Neural cell (in vitro differentiated cells): Measurements from ENCODE around the gene PDE4A. TPM values are rescaled to one million over a fixed set of nuclear protein-coding genes. Genes with fewer than 3 reads are reported as not detected.

Source experiments
- H2AFZ ChIP-seq: fragments of 200-600, 300-800 bp; sonication (generic), shearing (Covaris generic); 2 replicates; pipeline ENCODE4 v1.6.0; 2014; ENCODE audit warnings: low read depth, mild to moderate bottlenecking, antibody characterized with exemption, low read length, moderate library complexity
- H3F3A ChIP-seq: fragments of 200-600 bp; shearing (Covaris generic); 2 replicates; pipeline ENCODE4 v1.6.1; 2016; ENCODE audit warnings: mild to moderate bottlenecking, moderate library complexity, mixed read lengths, antibody characterized with exemption, low read length; ENCODE audit not compliant: insufficient read depth, poor library complexity, severe bottlenecking
- H3K27ac ChIP-seq: fragments of 200-600, 300-800 bp; sonication (generic), shearing (Covaris generic); 2 replicates; pipeline ENCODE4 v1.5.1; 2014; ENCODE audit warnings: mild to moderate bottlenecking, low read length, moderate library complexity
- H3K27me3 ChIP-seq: fragments of 300-800, 200-600 bp; sonication (generic), shearing (Covaris generic); 2 replicates; pipeline ENCODE4 v1.6.0; 2014; ENCODE audit warnings: mild to moderate bottlenecking, low read depth, low read length, moderate library complexity; ENCODE audit not compliant: insufficient read depth
- H3K36me3 ChIP-seq: fragments of 300-800, 200-600 bp; sonication (generic), shearing (Covaris generic); 2 replicates; pipeline ENCODE4 v1.5.1; 2014; ENCODE audit warnings: mild to moderate bottlenecking, antibody characterized with exemption, low read length, moderate library complexity; ENCODE audit not compliant: insufficient read depth
- H3K4me2 ChIP-seq: fragments of 300-800, 200-600 bp; sonication (generic), shearing (Covaris generic); 2 replicates; pipeline ENCODE4 v1.6.0; 2014; ENCODE audit warnings: mild to moderate bottlenecking, low read length
- H3K4me3 ChIP-seq: fragments of 300-800, 200-600 bp; sonication (generic), shearing (Covaris generic); 2 replicates; pipeline ENCODE4 v1.5.1; 2014; ENCODE audit warnings: mild to moderate bottlenecking, low read length, moderate library complexity
- H3K79me2 ChIP-seq: fragments of 200-600 bp; shearing (Covaris generic); replicated peaks from 2 replicates; pipeline ENCODE4 v1.6.0; 2014; ENCODE audit warnings: mild to moderate bottlenecking, low read length, moderate library complexity; ENCODE audit not compliant: insufficient read depth
- H3K9ac ChIP-seq: fragments of 300-800, 200-600 bp; sonication (generic), shearing (Covaris generic); 2 replicates; pipeline ENCODE4 v1.6.1; 2016; ENCODE audit warnings: mild to moderate bottlenecking, low read length, mixed read lengths
- H3K9me2 ChIP-seq: fragments of 200-600 bp; shearing (Covaris generic); 2 replicates; pipeline ENCODE4 v1.6.1; 2016; ENCODE audit warnings: mild to moderate bottlenecking, low read length, mixed read lengths; ENCODE audit not compliant: insufficient read depth
- H3K9me3 ChIP-seq: fragments of 200-600, 300-800 bp; sonication (generic), shearing (Covaris generic); 2 replicates; pipeline ENCODE4 v1.6.1; 2016; ENCODE audit warnings: mild to moderate bottlenecking, mixed run types, low read length, moderate library complexity, mixed read lengths
- H4K20me1 ChIP-seq: fragments of 200-600 bp; shearing (Covaris generic); 2 replicates; pipeline ENCODE4 v1.6.1; 2016; ENCODE audit warnings: mild to moderate bottlenecking, mixed run types; ENCODE audit not compliant: insufficient read depth
- EP300 ChIP-seq: fragments of 450-650 bp; conservative IDR thresholded peaks from 2 replicates; pipeline ENCODE4 v1.6.1; 2014; ENCODE audit warnings: antibody characterized with exemption, mild to moderate bottlenecking, moderate library complexity; ENCODE audit not compliant: poor library complexity, severe bottlenecking
- EZH2 ChIP-seq: fragments of 200-600, 300-800 bp; shearing (Covaris generic), sonication (generic); IDR thresholded peaks from 2 replicates; pipeline ENCODE4 v1.6.1; 2014; ENCODE audit warnings: antibody characterized with exemption, low read length, borderline replicate concordance, mild to moderate bottlenecking; ENCODE audit not compliant: insufficient read depth, poor library complexity, severe bottlenecking
- MXI1 ChIP-seq: fragments of 450-650 bp; conservative IDR thresholded peaks from 2 replicates; pipeline ENCODE4 v1.6.1; 2014; ENCODE audit warnings: antibody characterized with exemption, mild to moderate bottlenecking; ENCODE audit not compliant: poor library complexity, severe bottlenecking
- POLR2AphosphoS5 ChIP-seq: IDR thresholded peaks from 2 replicates; pipeline ENCODE4 v1.6.1; 2012
- RAD21 ChIP-seq: fragments of 450-650 bp; conservative IDR thresholded peaks from 2 replicates; pipeline ENCODE4 v1.6.1; 2014; ENCODE audit warnings: antibody characterized with exemption, mild to moderate bottlenecking, moderate library complexity
- SMC3 ChIP-seq: fragments of 450-650 bp; conservative IDR thresholded peaks from 2 replicates; pipeline ENCODE4 v1.6.1; 2014; ENCODE audit warnings: antibody characterized with exemption, mild to moderate bottlenecking, moderate library complexity; ENCODE audit not compliant: poor library complexity
- TAF1 ChIP-seq: IDR thresholded peaks from 2 replicates; pipeline ENCODE4 v1.6.1; 2012; ENCODE audit warnings: low read depth
- polyA plus RNA-seq: library from polyadenylated mRNA; depleted of rRNA; stranded (reverse); fragments of >200 nt; gene quantifications from 2 replicates; pipeline ENCODE4 v1.2.3, GENCODE V29; 2014
- TF ChIP-seq, protein P1 (sequence below): IDR thresholded peaks from 2 replicates; pipeline ENCODE4 v1.6.1; 2012; ENCODE audit warnings: borderline replicate concordance
- TF ChIP-seq, protein P2 (sequence below): fragments of 450-650 bp; IDR thresholded peaks from 2 replicates; pipeline ENCODE4 v1.5.1; 2014; ENCODE audit warnings: antibody characterized with exemption, mild to moderate bottlenecking, moderate library complexity; ENCODE audit not compliant: poor library complexity, severe bottlenecking

PDE4A gene
- polyA plus RNA-seq, 1 donor from 2014 or later = 3.4 TPM

- H3K36me3 ChIP-seq = no peaks in the 10 kb centered on the region
- H3K27ac ChIP-seq = no peak overlapping the region
- TF ChIP-seq, protein P1, sequence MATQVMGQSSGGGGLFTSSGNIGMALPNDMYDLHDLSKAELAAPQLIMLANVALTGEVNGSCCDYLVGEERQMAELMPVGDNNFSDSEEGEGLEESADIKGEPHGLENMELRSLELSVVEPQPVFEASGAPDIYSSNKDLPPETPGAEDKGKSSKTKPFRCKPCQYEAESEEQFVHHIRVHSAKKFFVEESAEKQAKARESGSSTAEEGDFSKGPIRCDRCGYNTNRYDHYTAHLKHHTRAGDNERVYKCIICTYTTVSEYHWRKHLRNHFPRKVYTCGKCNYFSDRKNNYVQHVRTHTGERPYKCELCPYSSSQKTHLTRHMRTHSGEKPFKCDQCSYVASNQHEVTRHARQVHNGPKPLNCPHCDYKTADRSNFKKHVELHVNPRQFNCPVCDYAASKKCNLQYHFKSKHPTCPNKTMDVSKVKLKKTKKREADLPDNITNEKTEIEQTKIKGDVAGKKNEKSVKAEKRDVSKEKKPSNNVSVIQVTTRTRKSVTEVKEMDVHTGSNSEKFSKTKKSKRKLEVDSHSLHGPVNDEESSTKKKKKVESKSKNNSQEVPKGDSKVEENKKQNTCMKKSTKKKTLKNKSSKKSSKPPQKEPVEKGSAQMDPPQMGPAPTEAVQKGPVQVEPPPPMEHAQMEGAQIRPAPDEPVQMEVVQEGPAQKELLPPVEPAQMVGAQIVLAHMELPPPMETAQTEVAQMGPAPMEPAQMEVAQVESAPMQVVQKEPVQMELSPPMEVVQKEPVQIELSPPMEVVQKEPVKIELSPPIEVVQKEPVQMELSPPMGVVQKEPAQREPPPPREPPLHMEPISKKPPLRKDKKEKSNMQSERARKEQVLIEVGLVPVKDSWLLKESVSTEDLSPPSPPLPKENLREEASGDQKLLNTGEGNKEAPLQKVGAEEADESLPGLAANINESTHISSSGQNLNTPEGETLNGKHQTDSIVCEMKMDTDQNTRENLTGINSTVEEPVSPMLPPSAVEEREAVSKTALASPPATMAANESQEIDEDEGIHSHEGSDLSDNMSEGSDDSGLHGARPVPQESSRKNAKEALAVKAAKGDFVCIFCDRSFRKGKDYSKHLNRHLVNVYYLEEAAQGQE = no peak
- no peak for TF ChIP-seq SMC3
- no peak for TF ChIP-seq POLR2AphosphoS5
- TF ChIP-seq EP300 = no peak
- no peak for TF ChIP-seq TAF1
- TF ChIP-seq RAD21 = no peak
- TF ChIP-seq, protein P2, sequence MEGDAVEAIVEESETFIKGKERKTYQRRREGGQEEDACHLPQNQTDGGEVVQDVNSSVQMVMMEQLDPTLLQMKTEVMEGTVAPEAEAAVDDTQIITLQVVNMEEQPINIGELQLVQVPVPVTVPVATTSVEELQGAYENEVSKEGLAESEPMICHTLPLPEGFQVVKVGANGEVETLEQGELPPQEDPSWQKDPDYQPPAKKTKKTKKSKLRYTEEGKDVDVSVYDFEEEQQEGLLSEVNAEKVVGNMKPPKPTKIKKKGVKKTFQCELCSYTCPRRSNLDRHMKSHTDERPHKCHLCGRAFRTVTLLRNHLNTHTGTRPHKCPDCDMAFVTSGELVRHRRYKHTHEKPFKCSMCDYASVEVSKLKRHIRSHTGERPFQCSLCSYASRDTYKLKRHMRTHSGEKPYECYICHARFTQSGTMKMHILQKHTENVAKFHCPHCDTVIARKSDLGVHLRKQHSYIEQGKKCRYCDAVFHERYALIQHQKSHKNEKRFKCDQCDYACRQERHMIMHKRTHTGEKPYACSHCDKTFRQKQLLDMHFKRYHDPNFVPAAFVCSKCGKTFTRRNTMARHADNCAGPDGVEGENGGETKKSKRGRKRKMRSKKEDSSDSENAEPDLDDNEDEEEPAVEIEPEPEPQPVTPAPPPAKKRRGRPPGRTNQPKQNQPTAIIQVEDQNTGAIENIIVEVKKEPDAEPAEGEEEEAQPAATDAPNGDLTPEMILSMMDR = no peak
- TF ChIP-seq EZH2 = no peak
- TF ChIP-seq MXI1 = no peak
- H3K27me3 ChIP-seq = no peaks in the 10 kb centered on the region
- no peaks in the 10 kb centered on the region for H3K9me2 ChIP-seq
- no peaks in the 10 kb centered on the region for H4K20me1 ChIP-seq
- no peak overlapping the region for H3K4me3 ChIP-seq
- H3K9ac ChIP-seq = no peak overlapping the region
- peaks cover 6% of the 10 kb centered on the region for H3K79me2 ChIP-seq
- H2AFZ ChIP-seq = no peak overlapping the region
- H3K9me3 ChIP-seq = no peaks in the 10 kb centered on the region
- no peaks in the 10 kb centered on the region for H3F3A ChIP-seq
- no peak overlapping the region for H3K4me2 ChIP-seq
Observed at GRCh38 chr19:10449037-10449436, 28.7 kb downstream of the PDE4A start.

- Histone ChIP-seq H3K9me3 (no peaks in the 10 kb centered on the region), H3K27ac (no peak overlapping the region), H3F3A (no peaks in the 10 kb centered on the region), H4K20me1 (no peaks in the 10 kb centered on the region), H3K4me2 (no peak overlapping the region), H3K79me2 (peaks cover 6% of the 10 kb centered on the region), H3K36me3 (no peaks in the 10 kb centered on the region), H3K27me3 (no peaks in the 10 kb centered on the region), H2AFZ (no peak overlapping the region), H3K9ac (no peak overlapping the region), H3K9me2 (no peaks in the 10 kb centered on the region), H3K4me3 (no peak overlapping the region)
- TF ChIP-seq TAF1 (no peak), SMC3 (no peak)
- TF ChIP-seq, protein P1 = no peak
Observed at GRCh38 chr19:10450191-10450852, 30.0 kb downstream of the PDE4A start.
